DMS79 (cell line): ENCODE data around the gene HRCT1.
"Not testable (repeated sequence)": the region's sequence is repeated elsewhere in the genome, so short reads cannot be mapped to it uniquely, and the experiment has no call there.

Source experiments
- DNase-seq: peaks from one replicate; lab custom pipeline; 2025; lab: John Stamatoyannopoulos, UW

HRCT1 gene

GRCh38 chr9:35917261-35917660 lies 11.3 kb downstream of the HRCT1 start:
- no peak for DNase-seq

DNA sequence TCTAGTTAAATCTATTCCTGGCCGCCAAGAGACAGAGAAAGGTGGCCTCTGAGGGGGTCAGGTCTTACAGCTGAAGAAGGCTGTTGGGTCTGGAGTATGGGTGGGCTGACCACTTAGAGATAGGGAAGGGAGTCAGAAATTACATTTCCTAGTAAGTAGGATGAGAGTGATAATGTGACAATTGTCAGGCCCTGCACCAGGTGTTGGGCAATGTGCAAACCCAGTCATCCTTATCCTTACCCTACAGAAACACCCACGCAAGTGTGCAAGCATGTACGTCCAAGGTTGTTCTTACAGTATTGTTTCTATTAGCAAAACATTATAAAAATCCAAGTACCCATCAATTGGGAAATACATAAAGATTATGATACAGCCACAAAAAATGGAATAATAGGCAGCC lies 12.8 kb downstream of the HRCT1 start:
- DNase-seq = no peak

- no peak for DNase-seq
Measured at GRCh38 chr9:35919212-35920008, 13.4 kb downstream of the HRCT1 start.

GRCh38 chr9:35920051-35920620 lies 14.1 kb downstream of the HRCT1 start:
- peak; percentile 13 for DNase-seq

DNA sequence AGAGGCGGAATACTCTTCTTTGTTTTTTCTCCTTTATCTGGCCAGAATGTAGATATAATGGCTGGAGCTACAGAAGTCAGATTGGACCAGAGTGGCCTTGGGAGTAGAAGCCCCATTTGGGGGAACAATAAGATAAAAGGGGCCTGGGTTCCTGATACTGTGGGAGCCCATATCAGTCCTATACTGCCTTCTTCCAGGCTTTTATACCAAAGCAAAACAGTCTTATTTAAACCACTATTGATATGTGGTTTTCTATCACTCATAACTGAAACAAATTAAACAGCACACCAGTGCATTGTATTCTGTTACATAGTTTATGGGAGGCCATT lies 17.6 kb downstream of the HRCT1 start:
- DNase-seq = no peak

DNA sequence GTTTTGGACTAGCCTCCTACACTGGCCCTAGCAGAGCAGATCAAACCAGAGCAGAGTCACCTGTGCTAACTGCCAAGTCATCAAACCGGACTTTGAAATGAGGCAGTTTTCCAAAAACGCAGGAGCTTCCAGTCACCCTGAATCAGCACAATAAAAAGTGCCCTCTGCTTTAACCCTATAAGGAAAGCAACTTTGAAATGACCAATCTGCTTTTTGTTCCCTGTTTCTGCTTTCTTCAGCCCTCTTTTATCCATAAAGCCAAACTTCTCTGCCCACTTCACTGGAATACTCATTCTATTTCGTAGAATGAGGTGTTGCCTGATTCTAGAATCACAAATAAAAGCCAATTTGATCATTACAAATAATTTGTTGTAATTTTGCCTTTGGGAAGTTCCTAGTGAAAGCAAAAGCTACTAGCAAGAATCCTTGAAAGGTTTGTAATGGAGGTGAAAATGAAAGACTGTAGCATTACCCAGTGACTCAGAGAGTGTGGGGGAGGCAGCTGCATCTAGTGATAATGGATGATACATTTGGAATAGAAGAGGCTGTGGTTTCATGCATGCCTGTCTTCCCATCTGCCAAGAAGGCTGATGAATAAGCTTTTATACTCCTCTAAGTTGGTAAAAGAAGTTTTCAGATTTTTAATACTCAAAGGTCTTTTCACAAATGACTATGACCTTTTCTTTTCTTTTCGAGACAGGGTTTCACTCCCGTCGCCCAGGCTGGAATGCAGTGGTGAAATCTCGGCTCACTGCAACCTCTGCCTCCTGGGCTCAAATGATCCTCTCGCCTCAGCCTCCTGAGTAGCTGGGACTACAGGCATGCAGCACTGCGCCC lies 18.1 kb downstream of the HRCT1 start:
- DNase-seq = peak; percentile 33

DNA sequence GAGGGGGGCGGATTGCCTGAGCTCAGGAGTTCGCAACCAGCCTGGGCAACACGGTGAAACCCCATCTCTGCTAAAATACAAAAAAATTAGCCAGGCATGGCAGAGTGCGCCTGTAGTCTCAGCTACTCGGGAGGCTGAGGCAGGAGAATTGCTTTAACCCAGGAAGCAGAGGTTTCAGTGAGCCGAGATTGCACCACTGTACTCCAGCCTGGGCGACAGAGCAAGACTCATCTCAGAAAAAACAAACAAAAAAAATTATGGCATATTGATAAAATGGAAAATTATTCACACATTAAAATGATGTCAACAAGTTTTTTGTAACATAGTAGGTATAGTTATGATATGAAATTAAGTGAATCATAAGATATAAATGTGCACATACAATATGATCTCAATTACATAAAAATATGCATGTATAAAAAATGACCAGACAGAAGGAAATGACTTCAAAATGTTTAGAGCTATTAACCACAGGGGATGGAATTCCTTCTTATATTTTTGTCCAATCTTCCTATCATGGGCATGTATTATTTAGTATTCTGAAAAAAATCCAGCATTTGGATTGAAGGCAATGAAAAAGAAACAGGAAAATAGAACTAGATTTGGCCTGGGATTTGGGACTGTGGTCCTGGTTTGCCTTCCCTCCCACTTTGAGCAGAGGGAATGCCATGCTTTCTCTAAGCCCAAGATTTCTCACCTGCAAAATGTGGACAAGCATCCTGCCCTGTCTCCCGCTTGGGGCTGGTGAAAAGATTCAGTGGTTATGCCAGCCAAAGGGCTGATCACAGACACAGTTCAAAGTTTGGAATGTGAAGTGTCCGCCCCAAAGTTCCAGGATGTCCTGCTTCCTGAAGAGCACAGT lies 22.8 kb downstream of the HRCT1 start:
- DNase-seq = no peak

DNA sequence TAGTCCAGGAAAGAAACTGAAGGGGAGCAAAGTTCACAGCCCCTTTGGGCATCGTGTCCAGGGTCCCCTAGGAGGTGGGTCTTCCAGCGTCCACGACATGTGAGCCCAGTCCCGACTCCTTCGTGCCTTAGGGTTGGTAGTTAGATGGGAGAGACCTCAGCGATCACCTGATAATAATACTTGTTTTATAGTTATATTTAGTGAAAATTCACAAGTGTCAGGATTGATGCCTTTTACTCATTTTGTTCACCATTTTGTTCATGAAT lies 23.4 kb downstream of the HRCT1 start:
- no peak for DNase-seq

DNA sequence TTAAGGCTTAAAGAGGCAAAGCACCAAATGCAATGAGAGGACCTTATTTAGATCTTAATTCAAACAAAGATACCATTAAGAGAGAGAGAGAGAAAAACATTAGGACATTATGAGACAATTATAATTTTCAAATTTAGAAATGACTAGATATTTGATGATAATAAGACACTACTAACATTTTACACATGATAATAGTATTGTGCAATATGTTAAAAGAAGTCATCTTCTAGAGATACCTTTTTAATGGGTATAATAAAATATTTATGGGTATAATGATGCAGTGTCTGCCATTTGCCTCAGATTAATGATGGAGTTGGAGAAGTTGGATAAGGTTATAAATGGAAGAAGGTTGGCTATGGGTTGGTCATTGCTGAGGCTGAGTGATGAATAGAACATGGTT lies 24.5 kb downstream of the HRCT1 start:
- DNase-seq = no peak

DNA sequence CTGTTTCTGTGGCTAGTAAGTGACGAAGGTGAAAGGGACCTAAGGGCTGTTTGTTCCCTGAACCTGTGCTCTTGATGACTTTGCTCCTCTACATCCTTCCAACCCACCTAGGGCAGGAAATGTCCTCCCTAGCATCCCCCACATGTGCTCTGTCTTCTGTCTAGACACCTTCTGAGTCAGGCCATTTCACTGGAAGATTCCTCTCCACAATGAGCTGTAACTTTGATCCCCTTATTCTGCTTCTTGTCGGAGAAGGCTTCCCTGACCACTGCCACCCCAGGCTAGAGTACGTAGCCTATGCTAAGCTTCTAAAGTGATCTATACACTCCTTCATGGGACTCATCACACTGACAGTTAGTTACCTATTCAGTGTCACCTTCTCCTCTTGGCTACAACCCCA lies 25.0 kb downstream of the HRCT1 start:
- DNase-seq = no peak

DNA sequence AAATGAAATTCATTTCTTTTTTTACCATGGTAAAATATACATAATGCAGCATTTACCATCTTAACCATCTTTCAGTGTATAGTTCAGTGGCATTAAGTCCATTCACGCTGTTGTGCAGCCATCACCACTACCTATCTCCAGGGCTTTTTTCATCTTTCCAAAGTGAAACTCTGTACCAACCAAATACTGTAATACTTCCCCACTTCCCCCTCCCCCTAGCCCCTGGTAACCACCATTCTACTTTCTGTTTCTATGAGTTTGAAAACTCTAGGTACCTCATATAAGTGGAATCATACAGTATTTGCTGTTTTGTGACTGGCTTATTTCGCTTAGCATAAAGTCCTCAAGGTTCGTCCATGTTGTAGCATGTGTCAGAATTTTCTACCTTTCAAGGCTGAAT lies 26.7 kb downstream of the HRCT1 start:
- DNase-seq = no peak

DNA sequence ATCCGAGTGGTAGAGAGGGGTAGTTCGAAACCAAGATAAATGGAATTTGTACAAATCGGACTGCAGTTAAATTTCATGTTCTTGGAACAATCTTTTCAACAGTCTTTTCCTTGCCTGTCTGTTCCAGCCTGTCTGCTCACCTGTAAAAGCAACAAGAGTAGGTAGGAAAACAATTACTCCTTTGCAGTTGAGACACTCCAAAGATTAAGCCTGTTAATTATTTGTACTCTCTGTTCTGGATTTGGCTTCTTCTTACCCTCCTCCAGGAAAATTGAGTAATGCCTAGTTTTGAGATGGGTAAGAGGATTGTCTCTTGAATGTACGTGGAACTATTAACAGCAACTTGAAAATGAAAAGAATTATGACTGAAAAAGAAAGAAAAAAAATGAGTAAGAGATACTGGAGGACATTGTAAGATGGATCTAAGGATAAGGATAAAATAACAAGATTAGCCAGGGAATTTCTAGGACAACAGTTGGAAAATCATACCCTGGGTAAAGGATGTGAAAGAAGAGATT lies 27.6 kb downstream of the HRCT1 start:
- no peak for DNase-seq

DNA sequence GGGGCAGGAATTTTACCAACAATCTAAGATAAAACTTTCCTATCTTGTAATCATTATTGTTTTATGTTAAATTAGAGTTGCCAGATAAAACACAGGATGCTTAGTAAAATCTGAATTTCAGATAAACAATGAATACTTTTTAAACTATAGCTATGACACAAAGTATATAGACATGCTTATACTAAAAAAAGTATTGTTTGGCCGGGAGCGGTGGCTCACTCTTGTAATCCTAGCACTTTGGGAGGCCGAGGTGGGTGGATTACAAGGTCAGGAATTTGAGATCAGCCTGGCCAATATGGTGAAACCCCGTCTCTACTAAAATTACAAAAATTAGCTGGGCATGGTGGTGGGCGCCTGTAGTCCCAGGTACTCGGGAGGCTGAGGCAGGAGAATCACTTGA lies 28.1 kb downstream of the HRCT1 start:
- DNase-seq = not testable (repeated sequence)

DNA sequence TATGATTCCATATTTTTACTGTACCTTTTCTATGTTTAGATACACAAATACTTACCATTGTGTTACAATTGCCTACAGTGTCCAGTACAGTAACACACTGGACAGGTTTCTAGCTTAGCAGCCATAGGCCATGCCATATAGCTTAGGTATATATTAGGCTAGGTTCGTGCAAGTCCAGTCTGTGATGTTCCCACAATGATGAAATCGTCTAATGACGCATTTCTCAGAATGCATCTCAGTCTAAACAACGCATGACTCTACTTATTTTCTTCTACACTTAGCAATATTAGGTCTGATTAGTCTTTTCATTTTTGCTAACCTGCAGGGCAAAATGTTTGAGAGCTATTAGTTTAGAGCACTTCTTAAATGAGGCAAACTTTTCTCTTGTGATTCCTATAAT lies 29.3 kb downstream of the HRCT1 start:
- DNase-seq = no peak

GRCh38 chr9:35935755-35936509 lies 29.9 kb downstream of the HRCT1 start:
- no peak for DNase-seq

DNA sequence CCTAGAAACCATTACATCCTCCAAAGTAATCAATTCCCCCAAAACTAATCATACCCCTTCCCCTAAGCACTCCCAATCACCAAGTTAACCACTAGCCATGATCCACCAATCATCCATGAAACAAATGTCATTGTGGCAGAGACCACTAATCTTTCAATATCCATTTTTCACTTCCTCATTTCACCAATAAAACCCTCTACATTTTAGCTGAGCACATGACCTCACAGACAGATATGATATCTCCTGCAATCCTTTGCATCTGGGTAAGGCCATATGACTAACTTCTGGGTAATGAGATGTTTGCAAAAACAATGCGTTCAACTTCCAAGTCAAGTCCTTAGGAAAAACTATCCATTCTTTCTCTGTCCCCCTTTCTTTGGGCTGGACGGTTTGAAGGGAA lies 31.2 kb downstream of the HRCT1 start:
- DNase-seq = no peak

GRCh38 chr9:35938474-35939356 lies 32.7 kb downstream of the HRCT1 start:
- no peak for DNase-seq

DNA sequence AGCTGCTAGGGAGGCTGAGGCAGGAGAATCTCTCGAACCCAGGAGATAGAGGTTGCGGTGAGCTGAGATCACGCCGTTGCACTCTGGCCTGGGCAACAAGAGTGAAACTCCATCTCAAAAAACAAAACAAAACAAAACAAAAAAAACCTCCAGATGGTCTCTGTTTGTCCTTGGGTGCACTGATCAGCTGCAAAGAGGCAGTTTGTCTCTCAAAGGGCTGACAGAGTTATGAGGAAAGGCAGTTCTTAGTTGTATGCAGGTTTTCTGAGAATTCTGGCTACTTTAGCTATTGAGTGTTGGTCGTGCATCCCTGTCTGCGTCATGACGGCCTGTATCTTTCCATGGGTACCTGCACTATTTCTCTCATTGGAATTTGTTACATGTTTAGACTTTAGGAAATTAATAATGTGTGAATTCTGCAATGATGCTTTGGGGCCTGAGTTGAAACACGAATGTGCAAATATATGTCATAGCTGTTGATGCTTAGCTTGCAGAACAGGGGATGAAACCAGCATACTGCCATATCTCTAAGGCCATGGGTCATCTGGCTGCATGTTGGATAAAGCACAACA lies 33.8 kb downstream of the HRCT1 start:
- DNase-seq = no peak

DNA sequence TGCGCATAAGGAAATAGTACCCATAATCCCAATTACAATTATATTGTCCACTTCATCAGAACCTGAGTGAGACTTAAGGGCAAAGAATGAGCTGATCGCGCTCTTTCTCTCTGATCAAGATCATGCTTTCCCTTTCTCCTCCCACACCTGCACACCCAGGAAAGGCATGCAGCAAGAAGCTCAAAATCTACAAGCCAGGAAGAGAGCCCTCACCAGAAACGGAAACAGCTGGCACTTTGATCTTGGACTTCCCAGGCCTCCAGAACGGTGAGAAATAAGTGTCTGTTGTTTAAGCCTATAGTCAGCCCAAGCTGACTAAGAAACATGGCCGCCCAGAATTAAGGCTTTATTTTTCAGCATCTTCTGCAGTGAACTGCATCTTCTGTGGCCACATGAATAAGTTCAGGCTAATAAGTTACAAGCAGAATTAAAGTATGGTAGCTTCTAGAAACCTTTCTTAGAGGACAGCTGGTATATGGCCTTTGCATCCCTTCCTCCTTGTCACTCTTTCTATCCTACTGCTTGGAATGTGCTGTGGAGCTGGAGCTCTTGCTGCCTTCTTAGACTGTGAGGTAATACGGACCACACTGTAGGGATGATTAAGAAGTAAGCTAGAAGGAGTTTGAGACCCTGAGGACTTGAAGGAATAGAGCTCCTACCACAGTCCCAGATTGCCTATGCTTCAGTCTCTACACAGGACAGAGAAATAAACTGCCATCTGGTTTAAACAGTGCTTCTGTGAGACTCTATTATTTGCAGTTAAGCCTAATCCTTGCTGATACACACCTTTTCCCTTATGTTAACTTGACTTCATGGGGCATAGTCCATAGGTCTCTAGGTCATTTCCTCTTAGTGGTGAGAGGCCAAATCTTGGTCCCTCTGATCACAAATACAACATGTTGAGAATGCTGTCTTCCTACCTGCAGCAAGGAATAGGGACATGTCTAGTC lies 34.7 kb downstream of the HRCT1 start:
- DNase-seq = no peak
